Measurements from ENCODE around the gene RSAD1. TPM values are rescaled to one million over a fixed set of nuclear protein-coding genes. Genes with fewer than 3 reads are reported as not detected.

RSAD1 gene
- total RNA-seq, 1 donor from 2014 or later, result 34.3 TPM

- H3K36me3 ChIP-seq, result peaks cover 8% of the 10 kb centered on the region
- TF ChIP-seq CTCF (IDR thresholded peaks at IDR 0.05), result no peak
- H3K27me3 ChIP-seq, result no peaks in the 10 kb centered on the region
- no peak overlapping the region for H3K27ac ChIP-seq
- ATAC-seq (no peak), DNase-seq (no peak)
- no peaks in the 10 kb centered on the region for H3K9me3 ChIP-seq
- no peaks in the 10 kb centered on the region for H3K4me1 ChIP-seq
- no peak overlapping the region for H3K4me3 ChIP-seq
- intact Hi-C loops (cut with DNase I), result no loop called here
These were observed 17.7 kb upstream of the RSAD1 start for GRCh38 chr17:50460831-50461526.

GRCh38 chr17:50461550-50462132, 17.0 kb upstream of the RSAD1 start:
- peaks cover 8% of the 10 kb centered on the region for H3K36me3 ChIP-seq
- H3K4me1 ChIP-seq, result no peaks in the 10 kb centered on the region
- no peaks in the 10 kb centered on the region for H3K27me3 ChIP-seq
- TF ChIP-seq CTCF (IDR thresholded peaks at IDR 0.05), result no peak
- H3K27ac ChIP-seq, result no peak overlapping the region
- no peak overlapping the region for H3K4me3 ChIP-seq
- intact Hi-C loops (cut with DNase I), result no loop called here
- ATAC-seq, result no peak
- no peak for DNase-seq
- H3K9me3 ChIP-seq, result no peaks in the 10 kb centered on the region

- Histone ChIP-seq H3K9me3 (no peaks in the 10 kb centered on the region), H3K4me1 (no peaks in the 10 kb centered on the region), H3K36me3 (peaks cover 8% of the 10 kb centered on the region), H3K27ac (no peak overlapping the region), H3K4me3 (no peak overlapping the region), H3K27me3 (no peaks in the 10 kb centered on the region)
- ATAC-seq (no peak), DNase-seq (no peak)
- TF ChIP-seq CTCF (IDR thresholded peaks at IDR 0.05), result no peak
- intact Hi-C loops (cut with DNase I), result no loop called here
These were observed 16.2 kb upstream of the RSAD1 start for GRCh38 chr17:50462446-50462845.

- no peak for TF ChIP-seq CTCF (IDR thresholded peaks at IDR 0.05)
- Histone ChIP-seq H3K36me3 (peaks cover 8% of the 10 kb centered on the region), H3K4me3 (no peak overlapping the region), H3K4me1 (peaks cover 4% of the 10 kb centered on the region), H3K27ac (no peak overlapping the region), H3K9me3 (no peaks in the 10 kb centered on the region), H3K27me3 (peaks cover 12% of the 10 kb centered on the region)
- DNase-seq, result no peak
- intact Hi-C loops (cut with DNase I), result no loop called here
- ATAC-seq, result no peak
These were observed 14.5 kb upstream of the RSAD1 start for GRCh38 chr17:50464121-50464520.

GRCh38 chr17:50464736-50465135, 13.9 kb upstream of the RSAD1 start:
- intact Hi-C loops (cut with DNase I), result no loop called here
- no peak overlapping the region for H3K27ac ChIP-seq
- H3K27me3 ChIP-seq, result peaks cover 12% of the 10 kb centered on the region
- no peak for TF ChIP-seq CTCF (IDR thresholded peaks at IDR 0.05)
- H3K4me1 ChIP-seq, result peaks cover 6% of the 10 kb centered on the region
- no peaks in the 10 kb centered on the region for H3K9me3 ChIP-seq
- H3K36me3 ChIP-seq, result peaks cover 8% of the 10 kb centered on the region
- DNase-seq (no peak), ATAC-seq (no peak)
- no peak overlapping the region for H3K4me3 ChIP-seq

All from upper lobe of right lung (tissue), 1 donor.